AG10803 (cell line): Measurements from ENCODE around the gene CPPED1.

ENCODE experiments used
- DNase-seq: peaks from one replicate; pipeline ENCODE4 v3.0.0; 2010; ENCODE audit warnings: low read depth
- H3K4me3 ChIP-seq: 2 replicates; pipeline ENCODE4 v1.5.1; 2011; ENCODE audit warnings: mild to moderate bottlenecking, low read length, control low read depth
- CTCF ChIP-seq: conservative IDR thresholded peaks from 2 replicates; pipeline ENCODE4 v1.5.1; 2011; ENCODE audit warnings: mild to moderate bottlenecking, low read length, control low read depth, inconsistent platforms

CPPED1 gene

GRCh38 chr16:12803203-12804093 is at the start of gene CPPED1:
TSS of gene CPPED1 (minus strand) at chr16:12803887. CDS start at chr16:12803776, 111 bp downstream.
- no peak for TF ChIP-seq CTCF
- peak; percentile 95 for DNase-seq
- H3K4me3 ChIP-seq: peak within 1 kb of the TSS; percentile 97

- DNase-seq: no peak
- no peak overlapping the region for H3K4me3 ChIP-seq
- no peak for TF ChIP-seq CTCF
Measured at GRCh38 chr16:12850186-12850585, 46.5 kb upstream of the CPPED1 start.

GRCh38 chr16:12846592-12846991 is 42.9 kb upstream of the CPPED1 start:
- no peak for DNase-seq
- no peak for TF ChIP-seq CTCF
- H3K4me3 ChIP-seq: no peak overlapping the region

GRCh38 chr16:12845282-12845681 is 41.6 kb upstream of the CPPED1 start:
- H3K4me3 ChIP-seq: no peak overlapping the region
- no peak for TF ChIP-seq CTCF
- DNase-seq: no peak

- no peak for TF ChIP-seq CTCF
- no peak overlapping the region for H3K4me3 ChIP-seq
- DNase-seq: no peak
Measured at GRCh38 chr16:12837756-12838155, 34.1 kb upstream of the CPPED1 start.

- no peak for DNase-seq
- H3K4me3 ChIP-seq: no peak overlapping the region
- no peak for TF ChIP-seq CTCF
Measured at GRCh38 chr16:12837291-12837690, 33.6 kb upstream of the CPPED1 start.

GRCh38 chr16:12833926-12834325 is 30.2 kb upstream of the CPPED1 start:
- no peak for TF ChIP-seq CTCF
- DNase-seq: peak; percentile 13
- no peak overlapping the region for H3K4me3 ChIP-seq
